ENCODE measurements around the gene R3HCC1L. TPM values are rescaled to one million over a fixed set of nuclear protein-coding genes. Genes with fewer than 3 reads are reported as not detected.

Gene R3HCC1L
- 10 to 100 TPM; 15.7 to 16.5 TPM for total RNA-seq

GRCh38 chr10:98134431-98135221 is at the start of gene R3HCC1L:
Gene R3HCC1L, plus strand, starts transcription at chr10:98134657. Its CDS starts 73,458 bp downstream, at chr10:98208115.
- DNase-seq = peak; percentile 95
- no peak for TF ChIP-seq CTCF (IDR thresholded peaks at IDR 0.05)
- Mint-ChIP-seq H3K4me1 (ENCODE audit: low read depth) (peaks cover 47% of the 10 kb centered on the region), H3K36me3 (ENCODE audit: low read depth) (peaks cover 13% of the 10 kb centered on the region), H3K4me3 (peak within 1 kb of the TSS; percentile 97), H3K9me3 (no peaks in the 10 kb centered on the region), H3K27me3 (peaks cover 1% of the 10 kb centered on the region), H3K27ac (peak within 1 kb of the TSS; percentile 94)
- intact Hi-C loops (cut with micrococcal nuclease) = no loop called here
- ATAC-seq = peak; percentile 95
- POLR2A ChIA-PET = interaction anchor here (0.6 to 1.5 kb wide), 5 partner anchors 8 to 104 kb away, joined by 3 to 5 read pairs (median 3); no protein-coding TSS in a partner anchor
- CTCF ChIA-PET = interaction anchor here (0.6 to 1.6 kb wide), 2 partner anchors 12 to 175 kb away, joined by 3 to 4 read pairs; no protein-coding TSS in a partner anchor

DNA sequence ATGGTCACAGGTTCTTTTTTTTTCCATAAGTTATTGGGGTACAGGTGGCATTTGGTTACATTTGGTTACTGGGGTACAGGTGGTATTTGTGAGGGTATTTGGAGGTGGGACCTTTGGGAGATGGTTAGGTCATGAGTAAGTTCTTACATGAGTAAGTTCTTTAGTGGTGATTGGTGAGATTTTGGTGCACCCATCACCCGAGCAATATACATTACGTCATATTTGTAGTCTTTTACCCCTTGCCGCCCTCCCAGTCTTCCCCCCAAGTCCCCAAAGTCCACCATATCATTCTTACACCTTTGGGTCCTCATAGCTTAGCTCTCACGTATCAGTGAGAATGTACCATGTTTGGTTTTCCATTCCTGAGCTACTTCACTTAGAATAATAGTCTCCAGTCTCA is 49.2 kb upstream of the R3HCC1L start:
- Mint-ChIP-seq H3K27ac (no peak overlapping the region), H3K9me3 (no peaks in the 10 kb centered on the region), H3K4me1 (ENCODE audit: low read depth) (no peaks in the 10 kb centered on the region), H3K27me3 (peaks cover 5% of the 10 kb centered on the region), H3K4me3 (no peak overlapping the region), H3K36me3 (ENCODE audit: low read depth) (no peaks in the 10 kb centered on the region)
- no peak for DNase-seq
- no peak for TF ChIP-seq CTCF (IDR thresholded peaks at IDR 0.05)
- CTCF ChIA-PET = no interaction called here
- intact Hi-C loops (cut with micrococcal nuclease) = no loop called here
- ATAC-seq = no peak
- POLR2A ChIA-PET = no interaction called here

- H3K4me3 Mint-ChIP-seq = no peak overlapping the region
- no peak for DNase-seq
- TF ChIP-seq CTCF (IDR thresholded peaks at IDR 0.05) = no peak
- H3K4me1 Mint-ChIP-seq (ENCODE audit: low read depth) = no peaks in the 10 kb centered on the region
- H3K36me3 Mint-ChIP-seq (ENCODE audit: low read depth) = no peaks in the 10 kb centered on the region
- peaks cover 7% of the 10 kb centered on the region for H3K27me3 Mint-ChIP-seq
- no peaks in the 10 kb centered on the region for H3K9me3 Mint-ChIP-seq
- ChIA-PET POLR2A (interaction anchor here (0.7 kb wide), 1 partner anchor 100 kb away, joined by 3 read pairs; no protein-coding TSS in a partner anchor), CTCF (no interaction called here)
- intact Hi-C loops (cut with micrococcal nuclease) = no loop called here
- ATAC-seq = no peak
- no peak overlapping the region for H3K27ac Mint-ChIP-seq
Observed at GRCh38 chr10:98086837-98087708, 47.4 kb upstream of the R3HCC1L start.

DNA sequence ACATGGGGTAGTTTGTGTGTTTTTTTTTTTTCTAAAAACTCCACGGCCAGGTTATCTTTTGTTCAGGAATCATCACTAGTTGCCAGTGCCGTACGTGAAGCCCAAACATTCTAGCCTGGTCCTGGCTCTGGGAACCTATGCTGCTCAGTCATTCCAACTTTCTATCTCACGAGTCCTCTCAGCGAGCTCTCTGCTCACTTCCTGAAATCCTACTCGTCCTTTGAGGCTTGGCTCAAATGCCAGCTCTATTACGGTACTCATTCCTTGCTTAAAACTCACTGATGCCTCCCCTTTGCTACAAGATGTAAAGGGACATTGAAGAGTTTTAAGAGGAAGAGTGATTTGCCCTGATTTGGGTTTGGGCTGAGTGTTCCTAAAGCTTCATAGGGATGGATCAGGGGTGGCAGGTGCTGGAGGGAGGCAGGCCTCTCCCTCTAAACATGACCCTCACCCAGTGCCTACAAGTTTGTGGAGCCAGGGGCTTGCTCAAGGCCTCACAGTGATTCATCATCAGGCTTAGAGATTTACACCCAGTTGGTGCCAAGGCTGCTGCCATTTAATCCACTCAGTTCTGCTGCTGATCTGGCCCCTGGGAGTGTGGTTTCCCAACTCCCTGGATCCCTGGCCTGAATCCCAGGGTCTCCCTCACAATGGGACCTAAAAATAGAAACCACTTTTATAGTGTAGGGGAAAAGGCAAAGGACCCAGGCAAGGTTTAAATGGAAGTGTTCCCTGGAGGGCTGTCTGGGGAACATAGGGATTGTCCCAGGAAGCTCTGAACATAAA is 46.1 kb upstream of the R3HCC1L start:
- intact Hi-C loops (cut with micrococcal nuclease) = no loop called here
- ATAC-seq (no peak), DNase-seq (no peak)
- ChIA-PET POLR2A (no interaction called here), CTCF (no interaction called here)
- no peak overlapping the region for H3K4me3 Mint-ChIP-seq
- H3K4me1 Mint-ChIP-seq (ENCODE audit: low read depth) = no peaks in the 10 kb centered on the region
- H3K27me3 Mint-ChIP-seq = peaks cover 10% of the 10 kb centered on the region
- H3K36me3 Mint-ChIP-seq (ENCODE audit: low read depth) = no peaks in the 10 kb centered on the region
- no peak for TF ChIP-seq CTCF (IDR thresholded peaks at IDR 0.05)
- H3K9me3 Mint-ChIP-seq = no peaks in the 10 kb centered on the region
- no peak overlapping the region for H3K27ac Mint-ChIP-seq
